LoVo (cell line): Measurements from ENCODE around the gene LCE2B.

Experiments used
- DNase-seq: peaks from one replicate; pipeline ENCODE4 v3.0.0-alpha.2; 2016; ENCODE audit warnings: low spot score

Gene LCE2B

GRCh38 chr1:152735648-152736047 lies 49.7 kb downstream of the LCE2B start:
- no peak for DNase-seq
